ENCODE measurements around the gene CNPY1.

DNA sequence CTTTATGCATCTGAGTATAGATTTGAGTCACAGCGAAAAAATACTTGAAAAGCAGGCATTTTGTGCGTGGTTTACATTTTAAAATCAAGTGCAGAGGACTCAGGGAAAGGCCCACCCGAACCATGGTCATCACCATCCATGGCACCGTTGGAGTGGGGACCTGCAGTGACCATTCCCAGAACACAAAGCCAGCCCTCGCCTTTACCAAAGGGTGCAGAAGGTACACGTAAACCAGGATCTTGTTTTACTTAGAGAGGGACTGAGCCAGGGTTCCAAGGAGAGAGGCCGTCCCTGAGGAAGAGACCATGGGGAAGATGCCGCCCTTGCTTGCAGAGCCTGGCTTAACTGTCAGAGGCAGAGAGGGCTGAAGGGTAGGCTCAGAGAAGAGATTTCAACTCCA lies 12.0 kb upstream of the CNPY1 start:
- TF ChIP-seq ESRRA (IDR thresholded peaks at IDR 0.05; ENCODE audit: borderline replicate concordance, low read length) (no peak), SREBF2 (IDR thresholded peaks at IDR 0.05) (no peak), RNF2 (IDR thresholded peaks at IDR 0.05; ENCODE audit: borderline replicate concordance, low read depth) (no peak)
- TF ChIP-seq, protein P1, sequence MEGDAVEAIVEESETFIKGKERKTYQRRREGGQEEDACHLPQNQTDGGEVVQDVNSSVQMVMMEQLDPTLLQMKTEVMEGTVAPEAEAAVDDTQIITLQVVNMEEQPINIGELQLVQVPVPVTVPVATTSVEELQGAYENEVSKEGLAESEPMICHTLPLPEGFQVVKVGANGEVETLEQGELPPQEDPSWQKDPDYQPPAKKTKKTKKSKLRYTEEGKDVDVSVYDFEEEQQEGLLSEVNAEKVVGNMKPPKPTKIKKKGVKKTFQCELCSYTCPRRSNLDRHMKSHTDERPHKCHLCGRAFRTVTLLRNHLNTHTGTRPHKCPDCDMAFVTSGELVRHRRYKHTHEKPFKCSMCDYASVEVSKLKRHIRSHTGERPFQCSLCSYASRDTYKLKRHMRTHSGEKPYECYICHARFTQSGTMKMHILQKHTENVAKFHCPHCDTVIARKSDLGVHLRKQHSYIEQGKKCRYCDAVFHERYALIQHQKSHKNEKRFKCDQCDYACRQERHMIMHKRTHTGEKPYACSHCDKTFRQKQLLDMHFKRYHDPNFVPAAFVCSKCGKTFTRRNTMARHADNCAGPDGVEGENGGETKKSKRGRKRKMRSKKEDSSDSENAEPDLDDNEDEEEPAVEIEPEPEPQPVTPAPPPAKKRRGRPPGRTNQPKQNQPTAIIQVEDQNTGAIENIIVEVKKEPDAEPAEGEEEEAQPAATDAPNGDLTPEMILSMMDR (IDR thresholded peaks at IDR 0.05): no peak
